SK-N-SH treated with all-trans-retinoic acid at 6 μM for 48 hours (cell line): ENCODE measurements around the gene GAMT.

ENCODE experiments used
- ATAC-seq: fragments of 200-7000 bp; cut with Tn5 transposase; 3 replicates; pipeline ENCODE4 v1.9.1; 2020; ENCODE audit warnings: mild to moderate bottlenecking, moderate library complexity
- ARNTL ChIP-seq: fragments of 450-650 bp; formaldehyde crosslinking; IDR thresholded peaks from 2 replicates; pipeline ENCODE4 v1.5.0; 2020; ENCODE audit warnings: low read depth, mild to moderate bottlenecking, moderate library complexity, borderline replicate concordance
- CSDC2 ChIP-seq: fragments of 250-450 bp; sonication (Bioruptor Pico); IDR thresholded peaks from 2 replicates; pipeline ENCODE4 v1.5.0; 2020; ENCODE audit warnings: mild to moderate bottlenecking, moderate library complexity
- ESRRG ChIP-seq: fragments of 250-450 bp; sonication (Bioruptor Pico); IDR thresholded peaks from 2 replicates; pipeline ENCODE4 v1.6.1; 2021; ENCODE audit warnings: mild to moderate bottlenecking
- GLIS3 ChIP-seq: fragments of 250-450 bp; sonication (Bioruptor Pico); IDR thresholded peaks from 2 replicates; pipeline ENCODE4 v1.5.0; 2020; ENCODE audit warnings: mild to moderate bottlenecking, moderate library complexity
- ISL1 ChIP-seq: fragments of 250-450 bp; sonication (Bioruptor Pico); IDR thresholded peaks from 2 replicates; pipeline ENCODE4 v2.1.2; 2022; ENCODE audit warnings: mild to moderate bottlenecking, moderate library complexity
- OSR1 ChIP-seq: fragments of 250-450 bp; sonication (Bioruptor Pico); IDR thresholded peaks from 2 replicates; pipeline ENCODE4 v1.8.0; 2022; ENCODE audit warnings: moderate library complexity, mild to moderate bottlenecking, inconsistent platforms
- PATZ1 ChIP-seq: fragments of 250-450 bp; sonication (Bioruptor Pico); IDR thresholded peaks from 2 replicates; pipeline ENCODE4 v1.8.0; 2020; ENCODE audit warnings: mild to moderate bottlenecking, moderate library complexity, borderline replicate concordance
- PPARA ChIP-seq: fragments of 250-450 bp; sonication (Bioruptor Pico); IDR thresholded peaks from 2 replicates; pipeline ENCODE4 v1.5.0; 2020; ENCODE audit warnings: mild to moderate bottlenecking, borderline replicate concordance
- RARB ChIP-seq: fragments of 250-450 bp; sonication (Bioruptor Pico); IDR thresholded peaks from 2 replicates; pipeline ENCODE4 v1.8.0; 2021; ENCODE audit warnings: mild to moderate bottlenecking, moderate library complexity
- TCF4 ChIP-seq: fragments of 250-450 bp; sonication (Bioruptor Pico); IDR thresholded peaks from 2 replicates; pipeline ENCODE4 v1.8.0; 2021; ENCODE audit warnings: mild to moderate bottlenecking, moderate library complexity, borderline replicate concordance
- TOX ChIP-seq: fragments of 250-450 bp; sonication (Bioruptor Pico); IDR thresholded peaks from 2 replicates; pipeline ENCODE4 v1.8.0; 2021; ENCODE audit warnings: mild to moderate bottlenecking, moderate library complexity, borderline replicate concordance
- TSHZ2 ChIP-seq: fragments of 250-450 bp; sonication (Bioruptor Pico); IDR thresholded peaks from 2 replicates; pipeline ENCODE4 v1.5.0; 2020; ENCODE audit warnings: mild to moderate bottlenecking, moderate library complexity
- ZC3H10 ChIP-seq: fragments of 250-450 bp; sonication (Bioruptor Pico); IDR thresholded peaks from 2 replicates; pipeline ENCODE4 v1.5.1; 2021; ENCODE audit warnings: mild to moderate bottlenecking, moderate library complexity
- ZFP3 ChIP-seq: fragments of 250-450 bp; sonication (Bioruptor Pico); IDR thresholded peaks from 2 replicates; pipeline ENCODE4 v1.5.0; 2020; ENCODE audit warnings: mild to moderate bottlenecking, moderate library complexity
- ZFP30 ChIP-seq: fragments of 450-650 bp; formaldehyde crosslinking; IDR thresholded peaks from 2 replicates; pipeline ENCODE4 v1.5.0; 2022; ENCODE audit warnings: mild to moderate bottlenecking, moderate library complexity
- ZNF565 ChIP-seq: fragments of 450-650 bp; formaldehyde crosslinking; conservative IDR thresholded peaks from 2 replicates; pipeline ENCODE4 v1.5.0; 2020; ENCODE audit warnings: low read depth, mild to moderate bottlenecking, moderate library complexity
- ZNF70 ChIP-seq: fragments of 450-650 bp; formaldehyde crosslinking; IDR thresholded peaks from 2 replicates; pipeline ENCODE4 v1.5.0; 2020; ENCODE audit warnings: mild to moderate bottlenecking, moderate library complexity
- ZNF8 ChIP-seq: fragments of 450-650 bp; formaldehyde crosslinking; IDR thresholded peaks from 2 replicates; pipeline ENCODE4 v1.5.0; 2020; ENCODE audit warnings: mild to moderate bottlenecking, moderate library complexity
- TF ChIP-seq, protein P1 (sequence below): fragments of 250-450 bp; sonication (Bioruptor Pico); IDR thresholded peaks from 2 replicates; pipeline ENCODE4 v1.5.1; 2021; ENCODE audit warnings: mild to moderate bottlenecking, moderate library complexity
- TF ChIP-seq, protein P2 (sequence below): fragments of 250-450 bp; sonication (Bioruptor Pico); IDR thresholded peaks from 2 replicates; pipeline ENCODE4 v1.5.1; 2020; ENCODE audit warnings: low read depth, mild to moderate bottlenecking, moderate library complexity
- TF ChIP-seq, protein P3 (sequence below): fragments of 250-450 bp; sonication (Bioruptor Pico); IDR thresholded peaks from 2 replicates; pipeline ENCODE4 v1.8.0; 2021; ENCODE audit warnings: low read depth, mild to moderate bottlenecking, moderate library complexity, borderline replicate concordance

Gene GAMT

DNA sequence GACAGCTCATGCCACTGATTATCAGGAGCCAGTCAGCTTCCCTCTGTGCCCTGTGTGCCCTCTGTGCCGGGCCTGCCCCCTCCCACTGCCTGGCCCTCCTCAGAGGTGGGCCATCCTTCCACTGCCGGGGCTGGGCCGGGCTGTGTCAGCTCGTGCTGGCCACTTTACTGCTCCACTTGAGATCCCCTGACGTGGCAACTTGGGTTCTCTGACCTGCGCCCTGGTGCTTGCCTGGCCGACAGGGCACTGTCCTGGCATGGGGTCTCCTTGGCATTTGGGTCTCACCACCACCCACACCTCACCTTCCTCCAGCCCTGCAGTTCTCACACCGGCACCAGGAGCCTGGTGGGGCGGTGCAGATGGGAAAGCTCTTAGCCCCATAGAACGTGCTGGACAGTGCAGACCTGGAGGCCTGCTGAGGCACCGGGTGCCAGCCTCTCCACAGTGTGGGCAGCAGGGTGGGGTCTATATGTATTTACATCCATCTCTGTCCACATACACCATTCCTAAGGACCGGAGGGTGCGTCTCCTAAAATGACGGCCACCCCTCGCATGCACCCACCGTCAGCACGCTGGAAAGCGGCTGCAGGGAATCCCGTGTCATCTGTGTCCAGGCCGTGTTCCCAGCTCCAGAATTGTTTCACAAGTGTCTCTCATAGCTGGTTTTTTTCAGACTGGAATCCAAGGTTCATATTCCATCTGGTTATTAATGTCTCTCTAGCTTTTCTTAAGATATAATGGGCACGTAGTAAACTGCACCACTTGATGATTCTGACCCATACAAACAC lies 17.8 kb upstream of the GAMT start:
- no peak for TF ChIP-seq ARNTL (CRISPR knock-in tag)
- TF ChIP-seq ZFP30 (CRISPR knock-in tag) = no peak
- TF ChIP-seq OSR1 = no peak
- no peak for TF ChIP-seq ZNF8 (CRISPR knock-in tag)
- no peak for TF ChIP-seq ZNF565 (CRISPR knock-in tag)
- TF ChIP-seq PATZ1 (CRISPR knock-in tag) = no peak
- TF ChIP-seq, protein P1, sequence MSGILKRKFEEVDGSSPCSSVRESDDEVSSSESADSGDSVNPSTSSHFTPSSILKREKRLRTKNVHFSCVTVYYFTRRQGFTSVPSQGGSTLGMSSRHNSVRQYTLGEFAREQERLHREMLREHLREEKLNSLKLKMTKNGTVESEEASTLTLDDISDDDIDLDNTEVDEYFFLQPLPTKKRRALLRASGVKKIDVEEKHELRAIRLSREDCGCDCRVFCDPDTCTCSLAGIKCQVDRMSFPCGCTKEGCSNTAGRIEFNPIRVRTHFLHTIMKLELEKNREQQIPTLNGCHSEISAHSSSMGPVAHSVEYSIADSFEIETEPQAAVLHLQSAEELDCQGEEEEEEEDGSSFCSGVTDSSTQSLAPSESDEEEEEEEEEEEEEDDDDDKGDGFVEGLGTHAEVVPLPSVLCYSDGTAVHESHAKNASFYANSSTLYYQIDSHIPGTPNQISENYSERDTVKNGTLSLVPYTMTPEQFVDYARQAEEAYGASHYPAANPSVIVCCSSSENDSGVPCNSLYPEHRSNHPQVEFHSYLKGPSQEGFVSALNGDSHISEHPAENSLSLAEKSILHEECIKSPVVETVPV (CRISPR knock-in tag) = no peak
- TF ChIP-seq ZC3H10 = no peak
- no peak for TF ChIP-seq ISL1 (CRISPR knock-in tag)
- TF ChIP-seq ESRRG (CRISPR knock-in tag) = no peak
- no peak for TF ChIP-seq RARB (CRISPR knock-in tag)
- no peak for TF ChIP-seq PPARA (CRISPR knock-in tag)
- no peak for TF ChIP-seq ZFP3
- no peak for ATAC-seq

GRCh38 chr19:1418496-1418775 lies 17.1 kb upstream of the GAMT start:
- no peak for ATAC-seq
- no peak for TF ChIP-seq RARB (CRISPR knock-in tag)
- no peak for TF ChIP-seq GLIS3
- no peak for TF ChIP-seq ZFP3
- no peak for TF ChIP-seq OSR1
- no peak for TF ChIP-seq PATZ1 (CRISPR knock-in tag)
- TF ChIP-seq ZNF8 (CRISPR knock-in tag) = no peak
- TF ChIP-seq ZNF70 (CRISPR knock-in tag) = no peak
- TF ChIP-seq CSDC2 (CRISPR knock-in tag) = no peak
- TF ChIP-seq TCF4 = no peak
- TF ChIP-seq ZFP30 (CRISPR knock-in tag) = no peak
- TF ChIP-seq ISL1 (CRISPR knock-in tag) = no peak
- no peak for TF ChIP-seq ARNTL (CRISPR knock-in tag)

DNA sequence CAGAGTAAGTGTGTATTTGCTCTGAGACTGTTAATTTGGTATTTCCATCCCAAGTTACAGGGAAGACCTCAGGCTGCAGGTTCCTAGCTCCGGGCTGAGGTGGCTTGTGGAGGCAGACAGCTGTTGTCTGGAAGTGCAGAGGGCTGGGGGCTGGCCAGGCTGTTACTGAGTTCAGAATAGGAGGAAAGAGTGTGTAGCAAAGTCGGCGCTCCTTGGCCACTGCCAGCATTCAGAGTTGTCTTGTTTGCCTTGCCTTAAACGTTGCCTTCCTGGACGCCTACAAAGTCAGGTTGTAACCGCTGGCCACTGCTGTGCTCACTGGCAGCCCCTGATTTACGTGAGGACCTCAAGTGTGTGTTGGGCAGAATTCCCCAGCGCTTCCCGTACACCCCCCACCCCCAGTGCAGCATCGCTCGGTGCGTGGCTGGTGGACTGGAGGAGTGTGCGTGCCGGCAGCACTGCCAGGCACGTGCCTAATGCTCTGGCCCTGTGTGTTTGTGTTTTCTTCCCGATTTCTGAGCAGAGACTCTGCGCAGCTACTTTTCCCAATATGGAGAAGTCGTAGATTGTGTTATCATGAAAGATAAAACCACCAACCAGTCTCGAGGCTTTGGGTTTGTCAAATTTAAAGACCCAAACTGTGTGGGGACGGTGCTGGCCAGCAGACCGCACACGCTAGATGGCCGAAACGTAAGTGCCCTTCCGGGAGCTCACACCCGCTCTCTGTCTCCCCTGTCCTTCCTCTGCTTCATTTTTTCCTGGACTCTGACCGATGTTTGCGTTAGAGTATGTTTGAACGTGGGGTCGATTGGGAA lies 16.5 kb upstream of the GAMT start:
- no peak for TF ChIP-seq GLIS3
- TF ChIP-seq TSHZ2 (CRISPR knock-in tag) = no peak
- no peak for TF ChIP-seq PPARA (CRISPR knock-in tag)
- TF ChIP-seq, protein P2, sequence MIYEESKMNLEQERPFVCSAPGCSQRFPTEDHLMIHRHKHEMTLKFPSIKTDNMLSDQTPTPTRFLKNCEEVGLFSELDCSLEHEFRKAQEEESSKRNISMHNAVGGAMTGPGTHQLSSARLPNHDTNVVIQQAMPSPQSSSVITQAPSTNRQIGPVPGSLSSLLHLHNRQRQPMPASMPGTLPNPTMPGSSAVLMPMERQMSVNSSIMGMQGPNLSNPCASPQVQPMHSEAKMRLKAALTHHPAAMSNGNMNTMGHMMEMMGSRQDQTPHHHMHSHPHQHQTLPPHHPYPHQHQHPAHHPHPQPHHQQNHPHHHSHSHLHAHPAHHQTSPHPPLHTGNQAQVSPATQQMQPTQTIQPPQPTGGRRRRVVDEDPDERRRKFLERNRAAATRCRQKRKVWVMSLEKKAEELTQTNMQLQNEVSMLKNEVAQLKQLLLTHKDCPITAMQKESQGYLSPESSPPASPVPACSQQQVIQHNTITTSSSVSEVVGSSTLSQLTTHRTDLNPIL (CRISPR knock-in tag) = no peak
- TF ChIP-seq CSDC2 (CRISPR knock-in tag) = no peak
- no peak for TF ChIP-seq ARNTL (CRISPR knock-in tag)
- no peak for TF ChIP-seq OSR1
- no peak for TF ChIP-seq ZFP30 (CRISPR knock-in tag)
- no peak for TF ChIP-seq PATZ1 (CRISPR knock-in tag)
- TF ChIP-seq, protein P3, sequence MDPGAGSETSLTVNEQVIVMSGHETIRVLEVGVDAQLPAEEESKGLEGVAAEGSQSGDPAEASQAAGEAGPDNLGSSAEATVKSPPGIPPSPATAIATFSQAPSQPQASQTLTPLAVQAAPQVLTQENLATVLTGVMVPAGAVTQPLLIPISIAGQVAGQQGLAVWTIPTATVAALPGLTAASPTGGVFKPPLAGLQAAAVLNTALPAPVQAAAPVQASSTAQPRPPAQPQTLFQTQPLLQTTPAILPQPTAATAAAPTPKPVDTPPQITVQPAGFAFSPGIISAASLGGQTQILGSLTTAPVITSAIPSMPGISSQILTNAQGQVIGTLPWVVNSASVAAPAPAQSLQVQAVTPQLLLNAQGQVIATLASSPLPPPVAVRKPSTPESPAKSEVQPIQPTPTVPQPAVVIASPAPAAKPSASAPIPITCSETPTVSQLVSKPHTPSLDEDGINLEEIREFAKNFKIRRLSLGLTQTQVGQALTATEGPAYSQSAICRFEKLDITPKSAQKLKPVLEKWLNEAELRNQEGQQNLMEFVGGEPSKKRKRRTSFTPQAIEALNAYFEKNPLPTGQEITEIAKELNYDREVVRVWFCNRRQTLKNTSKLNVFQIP (CRISPR knock-in tag) = no peak
- TF ChIP-seq RARB (CRISPR knock-in tag) = no peak
- no peak for TF ChIP-seq TOX (CRISPR knock-in tag)
- ATAC-seq = no peak
